ENCODE measurements around the gene TSKU. TPM values are rescaled to one million over a fixed set of nuclear protein-coding genes. Genes with fewer than 3 reads are reported as not detected.

Gene TSKU
- total and polyA plus RNA-seq, 9 of the 15 experiments (the other 6 are each of a cell fraction or from before 2014, with no cell fraction given): 0.60 to 11.9 (median 8.4) TPM

GRCh38 chr11:76735841-76736240 lies 47.3 kb upstream of the TSKU start (continued):
- no peak for TF ChIP-seq TSHZ1 (CRISPR knock-in tag; IDR thresholded peaks at IDR 0.05)
- TF ChIP-seq, protein P1, sequence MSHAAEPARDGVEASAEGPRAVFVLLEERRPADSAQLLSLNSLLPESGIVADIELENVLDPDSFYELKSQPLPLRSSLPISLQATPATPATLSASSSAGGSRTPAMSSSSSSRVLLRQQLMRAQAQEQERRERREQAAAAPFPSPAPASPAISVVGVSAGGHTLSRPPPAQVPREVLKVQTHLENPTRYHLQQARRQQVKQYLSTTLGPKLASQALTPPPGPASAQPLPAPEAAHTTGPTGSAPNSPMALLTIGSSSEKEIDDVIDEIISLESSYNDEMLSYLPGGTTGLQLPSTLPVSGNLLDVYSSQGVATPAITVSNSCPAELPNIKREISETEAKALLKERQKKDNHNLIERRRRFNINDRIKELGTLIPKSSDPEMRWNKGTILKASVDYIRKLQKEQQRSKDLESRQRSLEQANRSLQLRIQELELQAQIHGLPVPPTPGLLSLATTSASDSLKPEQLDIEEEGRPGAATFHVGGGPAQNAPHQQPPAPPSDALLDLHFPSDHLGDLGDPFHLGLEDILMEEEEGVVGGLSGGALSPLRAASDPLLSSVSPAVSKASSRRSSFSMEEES (CRISPR knock-in tag; IDR thresholded peaks at IDR 0.05): no peak
- peak; percentile 41; the same call in 1 of the 2 replicates for TF ChIP-seq ESRRA (IDR thresholded peaks at IDR 0.05; ENCODE audit: borderline replicate concordance, low read depth)
- no peak for TF ChIP-seq TAF1 (IDR thresholded peaks at IDR 0.05; ENCODE audit: control insufficient read depth, extremely low read depth, insufficient read depth, low read length, severe bottlenecking)
- TF ChIP-seq RCOR1 (IDR thresholded peaks at IDR 0.05; ENCODE audit: borderline replicate concordance in 1 of 2, low read depth in 2 of 2, low read length in 2 of 2): peak in 1 of 2 experiments; percentile 85; a peak in 2 of 4 replicates
- TF ChIP-seq HDAC1 (IDR thresholded peaks at IDR 0.05): peak in 1 of 2 experiments; percentile 47; a peak in 2 of 4 replicates
- TF ChIP-seq SETDB1 (IDR thresholded peaks at IDR 0.05; ENCODE audit: low read length): no peak
- TF ChIP-seq CBFB (CRISPR knock-in tag; IDR thresholded peaks at IDR 0.05): 0 out of 2 replicates have a peak, but pooled peaks have one; percentile 6
- peak; percentile 93 for TF ChIP-seq CREM (IDR thresholded peaks at IDR 0.05; ENCODE audit: low read depth)
- peak; percentile 83 for TF ChIP-seq ARID1B (IDR thresholded peaks at IDR 0.05)
- no peak for TF ChIP-seq ZZZ3 (IDR thresholded peaks at IDR 0.05)
- TF ChIP-seq CXXC5 (CRISPR knock-in tag; IDR thresholded peaks at IDR 0.05): peak; percentile 83
- TF ChIP-seq MAFK (IDR thresholded peaks at IDR 0.05; ENCODE audit: low read length): no peak
- no peak for TF ChIP-seq YY1 (IDR thresholded peaks at IDR 0.05; ENCODE audit: borderline replicate concordance in 1 of 3, control insufficient read depth in 1 of 3, extremely low read depth in 1 of 3, insufficient read depth in 3 of 3, insufficient read length in 1 of 3, insufficient replicate concordance in 2 of 3, low read depth in 1 of 3, low read length in 2 of 3)
- peak in 1 of 2 experiments; percentile 65; a peak in 2 of 4 replicates for TF ChIP-seq KDM1A (IDR thresholded peaks at IDR 0.05)
- TF ChIP-seq NEUROD1 (IDR thresholded peaks at IDR 0.05; ENCODE audit: borderline replicate concordance, low read depth, low read length, partially characterized antibody): no peak
- no peak for TF ChIP-seq PURB (CRISPR knock-in tag; IDR thresholded peaks at IDR 0.05; ENCODE audit: low read depth)
- TF ChIP-seq SMARCA4 (IDR thresholded peaks at IDR 0.05): peak; percentile 62; the same call in 1 of the 2 replicates
- no peak for TF ChIP-seq ELF2 (CRISPR knock-in tag; IDR thresholded peaks at IDR 0.05)
- TF ChIP-seq, protein P2, sequence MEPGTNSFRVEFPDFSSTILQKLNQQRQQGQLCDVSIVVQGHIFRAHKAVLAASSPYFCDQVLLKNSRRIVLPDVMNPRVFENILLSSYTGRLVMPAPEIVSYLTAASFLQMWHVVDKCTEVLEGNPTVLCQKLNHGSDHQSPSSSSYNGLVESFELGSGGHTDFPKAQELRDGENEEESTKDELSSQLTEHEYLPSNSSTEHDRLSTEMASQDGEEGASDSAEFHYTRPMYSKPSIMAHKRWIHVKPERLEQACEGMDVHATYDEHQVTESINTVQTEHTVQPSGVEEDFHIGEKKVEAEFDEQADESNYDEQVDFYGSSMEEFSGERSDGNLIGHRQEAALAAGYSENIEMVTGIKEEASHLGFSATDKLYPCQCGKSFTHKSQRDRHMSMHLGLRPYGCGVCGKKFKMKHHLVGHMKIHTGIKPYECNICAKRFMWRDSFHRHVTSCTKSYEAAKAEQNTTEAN (CRISPR knock-in tag; IDR thresholded peaks at IDR 0.05): no peak

Measured in K562 (cell line).